IMR-90 (cell line): Measurements from ENCODE around the gene DYSF. TPM values are rescaled to one million over a fixed set of nuclear protein-coding genes. Genes with fewer than 3 reads are reported as not detected.

Experiments used
- ATAC-seq: fragments of 200-7000 bp; cut with Tn5 transposase; 2 replicates; pipeline ENCODE4 v1.9.1; 2020; ENCODE audit warnings: low read depth, mild to moderate bottlenecking, moderate library complexity
- BruUV-seq: library from RNA; stranded (reverse); fragments of 400-500 nt; replicated peaks from 2 replicates; lab custom pipeline; 2021; lab: Mats Ljungman, UMichigan
- CTCF ChIA-PET: fragments of 300-600 bp; formaldehyde crosslinking; extraction: SDS; loops from one replicate; lab custom pipeline; 2021; ENCODE audit warnings: antibody characterized with exemption; lab: Yijun Ruan, JAX
- POLR2A ChIA-PET: fragments of 300-600 bp; sonication (Branson Sonifier 250); formaldehyde crosslinking; loops from one replicate; lab custom pipeline; 2022; ENCODE audit warnings: antibody characterized with exemption; ENCODE audit not compliant: unreplicated experiment; lab: Charles Lee
- DNase-seq: peaks from one replicate; pipeline ENCODE4 v3.0.0; 2013
- H2AFZ ChIP-seq: replicated peaks from 2 replicates; pipeline ENCODE3; 2013; ENCODE audit warnings: low read length, mild to moderate bottlenecking; ENCODE audit not compliant: poor library complexity
- H2AK5ac ChIP-seq: 2 replicates; pipeline ENCODE4 v1.6.1; 2013; ENCODE audit warnings: low read depth, low read length, inconsistent platforms
- H2AK9ac ChIP-seq: replicated peaks from 2 replicates; pipeline ENCODE3; 2013; ENCODE audit warnings: mild to moderate bottlenecking, low read depth, low read length, moderate library complexity; ENCODE audit not compliant: poor library complexity
- H2BK120ac ChIP-seq: 2 replicates; pipeline ENCODE4 v1.6.1; 2013; ENCODE audit warnings: low read depth, low read length, inconsistent platforms
- H2BK15ac ChIP-seq: 3 replicates; pipeline ENCODE4 v1.6.1; 2013; ENCODE audit warnings: low read depth, low read length, inconsistent platforms
- H2BK20ac ChIP-seq: 2 replicates; pipeline ENCODE4 v1.6.1; 2013; ENCODE audit warnings: low read depth, mild to moderate bottlenecking, inconsistent platforms, low read length, moderate library complexity
- H2BK5ac ChIP-seq: 2 replicates; pipeline ENCODE4 v1.6.1; 2013; ENCODE audit warnings: mild to moderate bottlenecking, low read depth, low read length, inconsistent platforms; ENCODE audit not compliant: poor library complexity, severe bottlenecking
- H3K14ac ChIP-seq: replicated peaks from 2 replicates; pipeline ENCODE4 v1.6.1; 2013; ENCODE audit warnings: low read depth, low read length, inconsistent platforms
- H3K18ac ChIP-seq: 2 replicates; pipeline ENCODE4 v1.6.1; 2013; ENCODE audit warnings: low read depth, low read length, control low read depth
- H3K23ac ChIP-seq: 2 replicates; pipeline ENCODE4 v1.6.1; 2013; ENCODE audit warnings: low read depth, low read length, inconsistent platforms
- H3K27ac ChIP-seq: 2 replicates; pipeline ENCODE4 v1.5.1; 2013; ENCODE audit warnings: mild to moderate bottlenecking, control low read depth, low read length; ENCODE audit not compliant: insufficient read depth
- H3K27me3 ChIP-seq: 2 replicates; pipeline ENCODE4 v1.6.1; 2013; ENCODE audit warnings: low read length; ENCODE audit not compliant: control insufficient read depth, insufficient read depth
- H3K36me3 ChIP-seq: 2 replicates; pipeline ENCODE4 v1.6.1; 2013; ENCODE audit warnings: low read length, mixed read lengths; ENCODE audit not compliant: control insufficient read depth, insufficient read depth
- H3K4ac ChIP-seq: 2 replicates; pipeline ENCODE4 v1.6.1; 2013; ENCODE audit warnings: low read depth, low read length, inconsistent platforms
- H3K4me1 ChIP-seq: 2 replicates; pipeline ENCODE4 v1.6.1; 2013; ENCODE audit warnings: low read length, mixed read lengths; ENCODE audit not compliant: control insufficient read depth, insufficient read depth
- H3K4me2 ChIP-seq: 2 replicates; pipeline ENCODE4 v1.6.1; 2013; ENCODE audit warnings: low read depth, mild to moderate bottlenecking, control low read depth, low read length, moderate library complexity
- H3K4me3 ChIP-seq: 2 replicates; pipeline ENCODE4 v1.5.1; 2013; ENCODE audit warnings: low read depth, mild to moderate bottlenecking, control low read depth, low read length, moderate library complexity; ENCODE audit not compliant: insufficient read depth
- H3K56ac ChIP-seq: 2 replicates; pipeline ENCODE4 v1.6.1; 2013; ENCODE audit warnings: low read length, inconsistent platforms; ENCODE audit not compliant: insufficient read depth; ENCODE audit errors: extremely low read depth
- H3K79me1 ChIP-seq, 2 experiments: 2 replicates each; pipeline ENCODE4 v1.6.1; 2013; ENCODE audit warnings: low read length in 2 of 2, inconsistent platforms in 1 of 2, low read depth in 1 of 2
- H3K9ac ChIP-seq: 2 replicates; pipeline ENCODE4 v1.6.1; 2013; ENCODE audit warnings: low read depth, low read length, control low read depth
- H3K9me1 ChIP-seq: 2 replicates; pipeline ENCODE4 v1.6.1; 2013; ENCODE audit warnings: low read length, inconsistent platforms; ENCODE audit not compliant: insufficient read depth
- H3K9me3 ChIP-seq: 2 replicates; pipeline ENCODE4 v1.6.1; 2013; ENCODE audit warnings: low read length; ENCODE audit not compliant: control insufficient read depth, insufficient read depth
- H4K20me1 ChIP-seq: 2 replicates; pipeline ENCODE4 v1.6.1; 2013; ENCODE audit warnings: low read length, inconsistent platforms; ENCODE audit not compliant: insufficient read depth
- H4K5ac ChIP-seq: 2 replicates; pipeline ENCODE4 v1.6.1; 2013; ENCODE audit warnings: mild to moderate bottlenecking, low read depth, low read length, control low read depth
- H4K8ac ChIP-seq, 2 experiments: 2 replicates each; pipeline ENCODE4 v1.6.1; 2013; ENCODE audit warnings: low read depth in 2 of 2, low read length in 2 of 2, control low read depth in 1 of 2, inconsistent platforms in 1 of 2
- H4K91ac ChIP-seq: 2 replicates; pipeline ENCODE4 v1.6.1; 2013; ENCODE audit warnings: low read depth, low read length, inconsistent platforms; ENCODE audit not compliant: insufficient read depth
- BHLHE40 ChIP-seq: fragments of 150-350 bp; IDR thresholded peaks from 2 replicates; pipeline ENCODE4 v1.6.1; 2016; ENCODE audit warnings: mild to moderate bottlenecking, low read depth, low read length
- CEBPB ChIP-seq: IDR thresholded peaks from 2 replicates; pipeline ENCODE4 v1.6.1; 2012; ENCODE audit warnings: low read depth, low read length, improper control_type of control experiment
- CHD1 ChIP-seq: IDR thresholded peaks from 2 replicates; pipeline ENCODE4 v1.6.1; 2012; ENCODE audit warnings: low read depth, low read length, improper control_type of control experiment
- ELK1 ChIP-seq: fragments of 150-350 bp; IDR thresholded peaks from 2 replicates; pipeline ENCODE4 v1.6.1; 2016; ENCODE audit warnings: low read depth, mild to moderate bottlenecking, low read length, moderate library complexity, borderline replicate concordance
- FOS ChIP-seq: fragments of 150-350 bp; IDR thresholded peaks from 2 replicates; pipeline ENCODE4 v1.6.1; 2016; ENCODE audit warnings: low read depth, low read length
- MAFK ChIP-seq: IDR thresholded peaks from 2 replicates; pipeline ENCODE4 v1.6.1; 2012; ENCODE audit warnings: low read depth, low read length, improper control_type of control experiment
- MAZ ChIP-seq: IDR thresholded peaks from 2 replicates; pipeline ENCODE4 v1.6.1; 2012; ENCODE audit warnings: low read depth, mild to moderate bottlenecking, low read length, improper control_type of control experiment, moderate library complexity, borderline replicate concordance
- MXI1 ChIP-seq: IDR thresholded peaks from 2 replicates; pipeline ENCODE4 v1.6.1; 2012; ENCODE audit warnings: low read depth, mild to moderate bottlenecking, low read length, moderate library complexity, borderline replicate concordance
- NFE2L2 ChIP-seq: fragments of 150-350 bp; IDR thresholded peaks from 2 replicates; pipeline ENCODE4 v1.6.1; 2016; ENCODE audit warnings: low read depth, mild to moderate bottlenecking, low read length
- POLR2A ChIP-seq: IDR thresholded peaks from 2 replicates; pipeline ENCODE4 v1.6.1; 2012; ENCODE audit warnings: mild to moderate bottlenecking, low read depth, low read length
- RAD21 ChIP-seq: IDR thresholded peaks from 2 replicates; pipeline ENCODE4 v1.6.1; 2012; ENCODE audit warnings: low read length, improper control_type of control experiment
- RCOR1 ChIP-seq: IDR thresholded peaks from 2 replicates; pipeline ENCODE4 v1.6.1; 2012; ENCODE audit warnings: mild to moderate bottlenecking, low read length, improper control_type of control experiment; ENCODE audit not compliant: insufficient replicate concordance
- RFX5 ChIP-seq: IDR thresholded peaks from 2 replicates; pipeline ENCODE4 v1.8.0; 2012; ENCODE audit warnings: low read depth, mild to moderate bottlenecking, low read length, moderate library complexity
- SMC3 ChIP-seq: fragments of 150-350 bp; IDR thresholded peaks from 2 replicates; pipeline ENCODE4 v1.6.1; 2016; ENCODE audit warnings: low read depth, mild to moderate bottlenecking, antibody characterized with exemption, low read length, moderate library complexity
- WGBS, 2 experiments: methylation state at CpG; one replicate each; pipeline versions ENCODE4 v1.1.5 to v1.1.7; 2013; ENCODE audit warnings: missing lambda C conversion rate in 2 of 2; ENCODE audit not compliant: insufficient read length in 1 of 2; ENCODE audit errors: extremely low coverage in 2 of 2; 5-methylcytosine and 5-hydroxymethylcytosine counted together
- dilution Hi-C: fragments of 300-500 bp; cut with HindIII; formaldehyde crosslinking; loops from one replicate; pipeline ENCODE4 v1.14.3; 2018; ENCODE audit warnings: low sequenced_read_pairs; ENCODE audit not compliant: unreplicated experiment
- in situ Hi-C: fragments of 300-500 bp; cut with MboI; formaldehyde crosslinking; loops from 3 replicates; pipeline ENCODE4 v1.14.3; 2019; ENCODE audit warnings: low sequenced_read_pairs, inconsistent platforms, mixed read lengths
- intact Hi-C: fragments of 100-400 bp; cut with micrococcal nuclease; formaldehyde crosslinking; loops from 2 replicates; pipeline ENCODE4 v1.10.0; 2022
- polyA plus RNA-seq, 3 experiments: library from polyadenylated mRNA; depleted of rRNA; stranded (reverse); fragments of >200 nt; gene quantifications; 2 replicates each; pipeline ENCODE4 v1.2.3, GENCODE V29; 2012; ENCODE audit warnings: low replicate concordance in 1 of 3
- total RNA-seq: library from RNA; depleted of rRNA; stranded (reverse); fragments of >200 nt; gene quantifications from 2 replicates; pipeline ENCODE4 v1.2.3, GENCODE V29; 2012
- TF ChIP-seq, protein P1 (sequence below): fragments of 150-350 bp; IDR thresholded peaks from 2 replicates; pipeline ENCODE4 v1.6.1; 2017; ENCODE audit warnings: mild to moderate bottlenecking, antibody characterized with exemption, low read length, low read depth
- TF ChIP-seq, protein P2 (sequence below): conservative IDR thresholded peaks from 2 replicates; pipeline ENCODE4 v1.5.1; 2012; ENCODE audit warnings: mild to moderate bottlenecking, low read depth, low read length, improper control_type of control experiment

DYSF gene
- total and polyA plus RNA-seq, 2 of the 4 experiments (the other 2 are of a cell fraction) = 0.09 to 0.18 TPM

GRCh38 chr2:71472019-71472418 lies 18.7 kb downstream of the DYSF start:
- POLR2A ChIA-PET = no interaction called here

More at GRCh38 chr2:71472019-71472418, 18.7 kb downstream of the DYSF start:
- intact Hi-C loops = no loop called here
- Histone ChIP-seq H2BK15ac (no peak overlapping the region), H3K23ac (no peak overlapping the region), H3K9me1 (no peaks in the 10 kb centered on the region), H4K20me1 (no peaks in the 10 kb centered on the region), H3K4me3 (no peak overlapping the region), H4K8ac (no peak overlapping the region), H3K4me1 (no peaks in the 10 kb centered on the region), H3K4me2 (no peak overlapping the region), H3K27me3 (peaks cover 36% of the 10 kb centered on the region), H3K18ac (no peak overlapping the region), H3K56ac (no peak overlapping the region), H3K36me3 (no peaks in the 10 kb centered on the region), H2BK120ac (no peak overlapping the region), H3K9me3 (no peaks in the 10 kb centered on the region), H2AK5ac (no peak overlapping the region), H3K27ac (no peak overlapping the region), H2BK5ac (no peak overlapping the region), H4K5ac (no peak overlapping the region), H3K9ac (no peak overlapping the region), H3K79me1 (no peaks in the 10 kb centered on the region), H2AK9ac (no peak overlapping the region), H2AFZ (no peak overlapping the region), H4K91ac (no peak overlapping the region), H3K14ac (no peak overlapping the region), H3K4ac (no peak overlapping the region), H2BK20ac (no peak overlapping the region)
- TF ChIP-seq RFX5 = no peak
- no peak for TF ChIP-seq NFE2L2
- no peak for TF ChIP-seq CHD1
- TF ChIP-seq POLR2A = no peak
- no peak for TF ChIP-seq MAFK
- no peak for TF ChIP-seq MAZ
- TF ChIP-seq CEBPB = no peak
- no peak for TF ChIP-seq SMC3
- no peak for TF ChIP-seq ELK1
- TF ChIP-seq RCOR1 = no peak
- TF ChIP-seq, protein P1, sequence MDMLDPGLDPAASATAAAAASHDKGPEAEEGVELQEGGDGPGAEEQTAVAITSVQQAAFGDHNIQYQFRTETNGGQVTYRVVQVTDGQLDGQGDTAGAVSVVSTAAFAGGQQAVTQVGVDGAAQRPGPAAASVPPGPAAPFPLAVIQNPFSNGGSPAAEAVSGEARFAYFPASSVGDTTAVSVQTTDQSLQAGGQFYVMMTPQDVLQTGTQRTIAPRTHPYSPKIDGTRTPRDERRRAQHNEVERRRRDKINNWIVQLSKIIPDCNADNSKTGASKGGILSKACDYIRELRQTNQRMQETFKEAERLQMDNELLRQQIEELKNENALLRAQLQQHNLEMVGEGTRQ = no peak
- no peak for TF ChIP-seq FOS
- TF ChIP-seq, protein P2, sequence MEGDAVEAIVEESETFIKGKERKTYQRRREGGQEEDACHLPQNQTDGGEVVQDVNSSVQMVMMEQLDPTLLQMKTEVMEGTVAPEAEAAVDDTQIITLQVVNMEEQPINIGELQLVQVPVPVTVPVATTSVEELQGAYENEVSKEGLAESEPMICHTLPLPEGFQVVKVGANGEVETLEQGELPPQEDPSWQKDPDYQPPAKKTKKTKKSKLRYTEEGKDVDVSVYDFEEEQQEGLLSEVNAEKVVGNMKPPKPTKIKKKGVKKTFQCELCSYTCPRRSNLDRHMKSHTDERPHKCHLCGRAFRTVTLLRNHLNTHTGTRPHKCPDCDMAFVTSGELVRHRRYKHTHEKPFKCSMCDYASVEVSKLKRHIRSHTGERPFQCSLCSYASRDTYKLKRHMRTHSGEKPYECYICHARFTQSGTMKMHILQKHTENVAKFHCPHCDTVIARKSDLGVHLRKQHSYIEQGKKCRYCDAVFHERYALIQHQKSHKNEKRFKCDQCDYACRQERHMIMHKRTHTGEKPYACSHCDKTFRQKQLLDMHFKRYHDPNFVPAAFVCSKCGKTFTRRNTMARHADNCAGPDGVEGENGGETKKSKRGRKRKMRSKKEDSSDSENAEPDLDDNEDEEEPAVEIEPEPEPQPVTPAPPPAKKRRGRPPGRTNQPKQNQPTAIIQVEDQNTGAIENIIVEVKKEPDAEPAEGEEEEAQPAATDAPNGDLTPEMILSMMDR = no peak
- no peak for TF ChIP-seq RAD21
- no peak for TF ChIP-seq MXI1
- TF ChIP-seq BHLHE40 = no peak
- CTCF ChIA-PET = no interaction called here
- no TSS peak for BruUV-seq
- ATAC-seq (no peak), DNase-seq (no peak)
- dilution Hi-C loops = no loop called here
- in situ Hi-C loops = no loop called here
- WGBS, 2 experiments = no CpG with 5 or more reads among the region's 2 CpGs
